Caco-2 (cell line): ENCODE measurements around the gene OOEP. TPM values are rescaled to one million over a fixed set of nuclear protein-coding genes. Genes with fewer than 3 reads are reported as not detected.

Experiments used
- BruUV-seq: library from RNA; stranded (reverse); fragments of 400-500 nt; replicated peaks from 2 replicates; lab custom pipeline; 2021; lab: Mats Ljungman, UMichigan
- CTCF ChIA-PET: fragments of 300-600 bp; sonication (Branson Sonifier 250); formaldehyde crosslinking; loops from one replicate; lab custom pipeline; 2022; ENCODE audit warnings: antibody characterized with exemption; lab: Charles Lee
- POLR2A ChIA-PET: fragments of 300-600 bp; sonication (Branson Sonifier 250); formaldehyde crosslinking; loops from one replicate; lab custom pipeline; 2022; ENCODE audit warnings: antibody characterized with exemption; lab: Charles Lee
- DNase-seq, 2 experiments: peaks; one replicate each; pipeline versions ENCODE4 v3.0.0 to v3.0.0-alpha.2; 2020 to 2022
- H3K27me3 ChIP-seq: replicated peaks from 2 replicates; pipeline ENCODE4 v1.6.0; 2011; ENCODE audit warnings: low read length; ENCODE audit not compliant: control insufficient read depth, insufficient read depth
- H3K36me3 ChIP-seq: 2 replicates; pipeline ENCODE4 v1.5.1; 2011; ENCODE audit warnings: low read length; ENCODE audit not compliant: control insufficient read depth, insufficient read depth
- H3K4me1 ChIP-seq: fragments of 250-450 bp; sonication (Bioruptor Pico); 2 replicates; pipeline ENCODE4 v1.5.1; 2020; ENCODE audit warnings: mild to moderate bottlenecking
- H3K4me3 ChIP-seq: 2 replicates; pipeline ENCODE4 v1.5.1; 2011; ENCODE audit warnings: low read depth, mild to moderate bottlenecking, control low read depth, low read length
- H3K9me3 ChIP-seq: fragments of 250-450 bp; sonication (Bioruptor Pico); 2 replicates; pipeline ENCODE4 v1.5.1; 2020; ENCODE audit warnings: mild to moderate bottlenecking, moderate library complexity
- H3K27ac Mint-ChIP-seq: one replicate; pipeline ENCODE4 v1.8.0; 2022; ENCODE audit warnings: mixed read lengths; ENCODE audit not compliant: unreplicated experiment
- H3K27me3 Mint-ChIP-seq: one replicate; pipeline ENCODE4 v1.8.0; 2022; ENCODE audit warnings: mixed read lengths; ENCODE audit not compliant: insufficient read depth, unreplicated experiment
- H3K36me3 Mint-ChIP-seq: one replicate; pipeline ENCODE4 v1.8.0; 2022; ENCODE audit warnings: mild to moderate bottlenecking, mixed read lengths; ENCODE audit not compliant: insufficient read depth, unreplicated experiment
- H3K4me1 Mint-ChIP-seq: one replicate; pipeline ENCODE4 v1.8.0; 2022; ENCODE audit warnings: low read depth, mixed read lengths; ENCODE audit not compliant: unreplicated experiment
- H3K4me3 Mint-ChIP-seq: one replicate; pipeline ENCODE4 v1.8.0; 2022; ENCODE audit warnings: mild to moderate bottlenecking, moderate library complexity, mixed read lengths; ENCODE audit not compliant: unreplicated experiment
- H3K9me3 Mint-ChIP-seq: one replicate; pipeline ENCODE4 v1.8.0; 2022; ENCODE audit warnings: mixed read lengths; ENCODE audit not compliant: unreplicated experiment
- intact Hi-C: fragments of 100-400 bp; cut with micrococcal nuclease; formaldehyde crosslinking; loops from one replicate; pipeline ENCODE4 v1.10.0; 2022; ENCODE audit not compliant: unreplicated experiment
- total RNA-seq: library from RNA; stranded (reverse); gene quantifications from 2 replicates; pipeline ENCODE4 v1.2.3, GENCODE V29; 2022
- TF ChIP-seq, protein P1 (sequence below), 2 experiments: fragments of 200-600 bp in 1 of 2; IDR thresholded peaks; 1 replicate in 1 of 2; 2 replicates in 1 of 2; pipeline versions ENCODE4 v1.5.1 to v1.8.0; 2011 to 2022; ENCODE audit warnings: antibody characterized with exemption in 1 of 2, control low read depth in 1 of 2, inconsistent platforms in 1 of 2, low read depth in 1 of 2, low read length in 1 of 2, mild to moderate bottlenecking in 1 of 2, moderate library complexity in 1 of 2; ENCODE audit not compliant: insufficient read depth in 1 of 2, severe bottlenecking in 1 of 2, unreplicated experiment in 1 of 2

Gene OOEP
- total RNA-seq, 1 experiment from 2014 or later = not detected

DNA sequence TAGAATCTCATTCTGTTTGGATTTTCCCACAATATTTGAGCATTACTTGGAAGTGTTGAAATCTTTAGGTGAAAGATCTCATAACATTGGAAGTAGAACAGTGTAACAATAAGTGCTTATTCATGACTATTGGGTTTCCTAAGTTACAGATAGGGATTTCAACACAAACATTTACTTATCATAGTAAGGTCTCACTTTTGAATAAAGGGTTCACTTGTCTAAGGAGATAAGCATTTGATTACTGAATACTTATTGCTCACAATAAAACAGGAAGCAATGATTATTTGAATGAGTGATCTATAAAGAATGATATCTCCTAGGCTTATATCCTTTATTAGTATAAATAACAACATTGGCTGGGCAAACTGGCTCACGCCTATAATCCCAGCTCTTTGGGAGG is 39.7 kb upstream of the OOEP start:
- TF ChIP-seq, protein P1, sequence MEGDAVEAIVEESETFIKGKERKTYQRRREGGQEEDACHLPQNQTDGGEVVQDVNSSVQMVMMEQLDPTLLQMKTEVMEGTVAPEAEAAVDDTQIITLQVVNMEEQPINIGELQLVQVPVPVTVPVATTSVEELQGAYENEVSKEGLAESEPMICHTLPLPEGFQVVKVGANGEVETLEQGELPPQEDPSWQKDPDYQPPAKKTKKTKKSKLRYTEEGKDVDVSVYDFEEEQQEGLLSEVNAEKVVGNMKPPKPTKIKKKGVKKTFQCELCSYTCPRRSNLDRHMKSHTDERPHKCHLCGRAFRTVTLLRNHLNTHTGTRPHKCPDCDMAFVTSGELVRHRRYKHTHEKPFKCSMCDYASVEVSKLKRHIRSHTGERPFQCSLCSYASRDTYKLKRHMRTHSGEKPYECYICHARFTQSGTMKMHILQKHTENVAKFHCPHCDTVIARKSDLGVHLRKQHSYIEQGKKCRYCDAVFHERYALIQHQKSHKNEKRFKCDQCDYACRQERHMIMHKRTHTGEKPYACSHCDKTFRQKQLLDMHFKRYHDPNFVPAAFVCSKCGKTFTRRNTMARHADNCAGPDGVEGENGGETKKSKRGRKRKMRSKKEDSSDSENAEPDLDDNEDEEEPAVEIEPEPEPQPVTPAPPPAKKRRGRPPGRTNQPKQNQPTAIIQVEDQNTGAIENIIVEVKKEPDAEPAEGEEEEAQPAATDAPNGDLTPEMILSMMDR (IDR thresholded peaks at IDR 0.05; ENCODE audit: insufficient read depth in 1 of 2, low read depth in 1 of 2, low read length in 1 of 2, severe bottlenecking in 1 of 2, unreplicated experiment in 1 of 2) = no peak
- no peak for DNase-seq
- Mint-ChIP-seq H3K27me3 (no peaks in the 10 kb centered on the region), H3K4me1 (no peaks in the 10 kb centered on the region), H3K27ac (no peak overlapping the region), H3K9me3 (no peaks in the 10 kb centered on the region), H3K4me3 (no peak overlapping the region), H3K36me3 (peaks cover 6% of the 10 kb centered on the region)
- H3K9me3 ChIP-seq = no peaks in the 10 kb centered on the region
- POLR2A ChIA-PET = no interaction called here
- H3K4me3 ChIP-seq = no peak overlapping the region
- no peaks in the 10 kb centered on the region for H3K4me1 ChIP-seq
- intact Hi-C loops = no loop called here
- H3K36me3 ChIP-seq = no peaks in the 10 kb centered on the region
- BruUV-seq = no TSS peak
- no peaks in the 10 kb centered on the region for H3K27me3 ChIP-seq
- CTCF ChIA-PET = no interaction called here

DNA sequence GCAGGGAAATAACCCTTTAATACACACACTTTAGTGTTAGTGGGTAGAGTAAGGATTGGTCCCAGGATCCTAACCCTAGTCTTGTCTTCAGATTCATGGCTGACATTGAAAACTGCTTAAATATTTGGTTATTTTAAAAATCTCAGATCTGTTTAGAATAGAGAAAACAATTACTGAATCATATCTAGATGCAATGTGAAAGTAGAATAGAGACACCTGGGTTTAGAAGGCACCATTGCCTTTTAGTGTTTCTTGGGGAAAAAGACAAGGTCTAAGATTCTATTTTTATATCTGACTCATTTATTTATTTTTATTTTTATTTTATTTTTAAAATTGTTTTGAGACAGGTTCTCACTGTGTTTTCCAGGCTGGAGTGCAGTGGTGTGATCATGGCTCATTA is 31.0 kb upstream of the OOEP start:
- H3K27me3 Mint-ChIP-seq = no peaks in the 10 kb centered on the region
- no peak for DNase-seq
- Histone ChIP-seq H3K36me3 (no peaks in the 10 kb centered on the region), H3K9me3 (no peaks in the 10 kb centered on the region), H3K4me1 (no peaks in the 10 kb centered on the region), H3K4me3 (no peak overlapping the region), H3K27me3 (no peaks in the 10 kb centered on the region)
- POLR2A ChIA-PET = no interaction called here
- CTCF ChIA-PET = no interaction called here
- BruUV-seq = no TSS peak
- TF ChIP-seq, protein P1 (IDR thresholded peaks at IDR 0.05; ENCODE audit: insufficient read depth in 1 of 2, low read depth in 1 of 2, low read length in 1 of 2, severe bottlenecking in 1 of 2, unreplicated experiment in 1 of 2) = no peak
- H3K4me1 Mint-ChIP-seq = peaks cover 7% of the 10 kb centered on the region
- H3K27ac Mint-ChIP-seq = no peak overlapping the region
- no peak overlapping the region for H3K4me3 Mint-ChIP-seq
- H3K9me3 Mint-ChIP-seq = no peaks in the 10 kb centered on the region
- H3K36me3 Mint-ChIP-seq = no peaks in the 10 kb centered on the region
- intact Hi-C loops = no loop called here

DNA sequence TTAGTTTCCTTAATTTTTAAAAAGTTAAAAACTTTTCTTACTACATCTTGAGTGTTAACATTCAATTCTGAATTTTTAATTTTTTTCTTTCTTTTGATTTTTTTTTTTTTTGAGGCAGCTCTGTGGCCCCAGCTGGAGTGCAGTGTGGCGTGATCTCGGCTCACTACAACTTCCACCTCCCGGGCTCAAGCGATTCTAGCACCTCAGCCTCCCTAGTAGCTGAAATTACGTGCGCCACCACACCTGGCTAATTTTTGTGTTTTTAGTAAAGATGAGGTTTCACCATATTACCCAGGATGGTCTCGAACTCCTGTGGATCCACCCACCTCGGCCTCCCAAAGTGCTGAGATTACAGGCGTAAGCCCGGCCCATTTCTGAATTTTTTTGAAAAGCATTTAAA is 26.2 kb upstream of the OOEP start:
- Mint-ChIP-seq H3K4me1 (peaks cover 7% of the 10 kb centered on the region), H3K27me3 (no peaks in the 10 kb centered on the region), H3K4me3 (no peak overlapping the region), H3K36me3 (no peaks in the 10 kb centered on the region), H3K27ac (no peak overlapping the region), H3K9me3 (no peaks in the 10 kb centered on the region)
- no peaks in the 10 kb centered on the region for H3K27me3 ChIP-seq
- BruUV-seq = no TSS peak
- no peaks in the 10 kb centered on the region for H3K4me1 ChIP-seq
- H3K4me3 ChIP-seq = no peak overlapping the region
- no peaks in the 10 kb centered on the region for H3K9me3 ChIP-seq
- TF ChIP-seq, protein P1 (IDR thresholded peaks at IDR 0.05; ENCODE audit: insufficient read depth in 1 of 2, low read depth in 1 of 2, low read length in 1 of 2, severe bottlenecking in 1 of 2, unreplicated experiment in 1 of 2) = no peak
- CTCF ChIA-PET = interaction anchor here (0.7 kb wide), 1 partner anchor 56 kb away, joined by 3 read pairs; no protein-coding TSS in a partner anchor
- POLR2A ChIA-PET = no interaction called here
- no peak for DNase-seq
- intact Hi-C loops = no loop called here
- no peaks in the 10 kb centered on the region for H3K36me3 ChIP-seq
